H9 (cell line): ENCODE data around the gene TFDP3. TPM values are rescaled to one million over a fixed set of nuclear protein-coding genes. Genes with fewer than 3 reads are reported as not detected.

Experiments
- DNase-seq: peaks from one replicate; pipeline ENCODE4 v3.0.0-alpha.2; 2017
- H2AFZ ChIP-seq: one replicate; pipeline ENCODE4 v1.6.1; 2013; ENCODE audit warnings: mild to moderate bottlenecking, low read length, control low read depth, moderate library complexity
- H2AK5ac ChIP-seq: 2 replicates; pipeline ENCODE4 v1.6.1; 2013; ENCODE audit warnings: low read length, control low read depth, mixed read lengths; ENCODE audit not compliant: insufficient read length
- H2BK120ac ChIP-seq: one replicate; pipeline ENCODE4 v1.6.1; 2013; ENCODE audit warnings: low read depth, mild to moderate bottlenecking, low read length, control low read depth, inconsistent platforms; ENCODE audit not compliant: poor library complexity, severe bottlenecking
- H2BK12ac ChIP-seq: 2 replicates; pipeline ENCODE4 v1.6.1; 2013; ENCODE audit warnings: low read length, control low read depth, mixed read lengths, low read depth; ENCODE audit not compliant: insufficient read length
- H2BK15ac ChIP-seq: 2 replicates; pipeline ENCODE4 v1.6.1; 2013; ENCODE audit warnings: low read depth, low read length, control low read depth
- H2BK20ac ChIP-seq: one replicate; pipeline ENCODE4 v1.6.1; 2013; ENCODE audit warnings: low read depth, mild to moderate bottlenecking, low read length, control low read depth, inconsistent platforms; ENCODE audit not compliant: poor library complexity, severe bottlenecking
- H2BK5ac ChIP-seq: 2 replicates; pipeline ENCODE4 v1.6.1; 2013; ENCODE audit warnings: low read length, control low read depth, mixed read lengths; ENCODE audit not compliant: insufficient read length
- H3K14ac ChIP-seq: 2 replicates; pipeline ENCODE4 v1.6.1; 2013; ENCODE audit warnings: low read length, control low read depth; ENCODE audit not compliant: insufficient read depth
- H3K18ac ChIP-seq: 2 replicates; pipeline ENCODE4 v1.6.1; 2013; ENCODE audit warnings: low read depth, mild to moderate bottlenecking, mixed read lengths, low read length, control low read depth; ENCODE audit not compliant: insufficient read length
- H3K23ac ChIP-seq: 2 replicates; pipeline ENCODE4 v1.6.1; 2013; ENCODE audit warnings: low read length, control low read depth, mixed read lengths, low read depth; ENCODE audit not compliant: insufficient read length
- H3K23me2 ChIP-seq: 2 replicates; pipeline ENCODE4 v1.6.1; 2013; ENCODE audit warnings: low read depth, mild to moderate bottlenecking, mixed read lengths, low read length, control low read depth; ENCODE audit not compliant: insufficient read length, poor library complexity, severe bottlenecking
- H3K27ac ChIP-seq: 2 replicates; pipeline ENCODE4 v1.5.1; 2013; ENCODE audit warnings: low read length, control low read depth, mixed read lengths, low read depth; ENCODE audit not compliant: insufficient read length
- H3K27me3 ChIP-seq: 2 replicates; pipeline ENCODE4 v1.6.1; 2013; ENCODE audit warnings: low read length, control low read depth, inconsistent platforms; ENCODE audit not compliant: insufficient read depth
- H3K4ac ChIP-seq: 2 replicates; pipeline ENCODE4 v1.6.1; 2013; ENCODE audit warnings: low read depth, mild to moderate bottlenecking, control low read depth, inconsistent platforms, low read length, moderate library complexity
- H3K4me1 ChIP-seq: 2 replicates; pipeline ENCODE4 v1.6.1; 2013; ENCODE audit warnings: low read length, control low read depth, inconsistent platforms; ENCODE audit not compliant: insufficient read depth
- H3K4me2 ChIP-seq: 2 replicates; pipeline ENCODE4 v1.6.1; 2013; ENCODE audit warnings: low read length, control low read depth, mixed read lengths; ENCODE audit not compliant: insufficient read length, insufficient read depth
- H3K56ac ChIP-seq: 2 replicates; pipeline ENCODE4 v1.6.1; 2013; ENCODE audit warnings: low read depth, mild to moderate bottlenecking, mixed read lengths, low read length, control low read depth; ENCODE audit not compliant: insufficient read length
- H3K79me1 ChIP-seq: 2 replicates; pipeline ENCODE4 v1.6.1; 2013; ENCODE audit warnings: low read depth, mild to moderate bottlenecking, moderate library complexity, low read length, control low read depth, inconsistent platforms; ENCODE audit not compliant: insufficient read depth, poor library complexity, severe bottlenecking
- H3K79me2 ChIP-seq: 2 replicates; pipeline ENCODE4 v1.6.1; 2013; ENCODE audit warnings: low read length, control low read depth, inconsistent platforms; ENCODE audit not compliant: insufficient read depth
- H3K9ac ChIP-seq: 2 replicates; pipeline ENCODE4 v1.6.1; 2013; ENCODE audit warnings: low read length, control low read depth, mixed read lengths; ENCODE audit not compliant: insufficient read length; ENCODE audit errors: extremely low read depth
- H3K9me3 ChIP-seq: one replicate; pipeline ENCODE4 v1.6.1; 2013; ENCODE audit warnings: low read depth, low read length, inconsistent platforms; ENCODE audit not compliant: control insufficient read depth
- H3T11ph ChIP-seq: one replicate; pipeline ENCODE4 v1.6.1; 2013; ENCODE audit warnings: mild to moderate bottlenecking, low read length, control low read depth, inconsistent platforms
- H4K20me1 ChIP-seq: one replicate; pipeline ENCODE4 v1.6.1; 2013; ENCODE audit not compliant: control insufficient read depth, insufficient read length, insufficient read depth
- H4K5ac ChIP-seq: 2 replicates; pipeline ENCODE4 v1.6.1; 2013; ENCODE audit warnings: low read depth, mild to moderate bottlenecking, mixed read lengths, low read length, control low read depth; ENCODE audit not compliant: insufficient read length
- H4K8ac ChIP-seq: replicated peaks from 2 replicates; pipeline ENCODE4 v1.6.1; 2013; ENCODE audit warnings: low read length, control low read depth, mixed read lengths, low read depth; ENCODE audit not compliant: insufficient read length
- H4K91ac ChIP-seq: 2 replicates; pipeline ENCODE4 v1.6.1; 2013; ENCODE audit warnings: low read depth, mild to moderate bottlenecking, moderate library complexity, mixed read lengths, low read length, control low read depth; ENCODE audit not compliant: insufficient read length
- H3K27ac Mint-ChIP-seq, 3 experiments: 2 replicates in 2 of 3; 3 replicates in 1 of 3; pipeline ENCODE4 v1.8.0; 2020 to 2021; ENCODE audit warnings: mixed read lengths in 3 of 3, mild to moderate bottlenecking in 1 of 3, moderate library complexity in 1 of 3
- H3K27me3 Mint-ChIP-seq: 2 replicates; pipeline ENCODE4 v1.8.0; 2021; ENCODE audit warnings: low read depth, mild to moderate bottlenecking, moderate library complexity, mixed read lengths
- H3K36me3 Mint-ChIP-seq, 3 experiments: 2 replicates in 2 of 3; 3 replicates in 1 of 3; pipeline ENCODE4 v1.8.0; 2020 to 2021; ENCODE audit warnings: low read depth in 3 of 3, mixed read lengths in 3 of 3; ENCODE audit not compliant: insufficient read depth in 1 of 3
- H3K4me1 Mint-ChIP-seq, 2 experiments: 2 replicates each; pipeline ENCODE4 v1.8.0; 2020; ENCODE audit warnings: mixed read lengths in 2 of 2
- H3K4me3 Mint-ChIP-seq, 2 experiments: 2 replicates in 1 of 2; 3 replicates in 1 of 2; pipeline ENCODE4 v1.8.0; 2020 to 2021; ENCODE audit warnings: mild to moderate bottlenecking in 2 of 2, mixed read lengths in 2 of 2, moderate library complexity in 1 of 2
- H3K9me3 Mint-ChIP-seq, 2 experiments: 2 replicates in 1 of 2; 3 replicates in 1 of 2; pipeline ENCODE4 v1.8.0; 2020; ENCODE audit warnings: mild to moderate bottlenecking in 2 of 2, mixed read lengths in 2 of 2, moderate library complexity in 1 of 2
- WGBS: extraction: QIAGEN DNeasy Blood & Tissue Kit; methylation state at CpG from one replicate; pipeline ENCODE4 v1.1.7; 2013; ENCODE audit warnings: missing lambda C conversion rate, low lambda C conversion rate, mixed read lengths; ENCODE audit not compliant: insufficient read length; ENCODE audit errors: extremely low coverage; 5-methylcytosine and 5-hydroxymethylcytosine counted together
- total RNA-seq: library from RNA; stranded (reverse); gene quantifications from 2 replicates; pipeline ENCODE4 v1.2.1, GENCODE V29; 2021
- TF ChIP-seq, protein P1 (sequence below): fragments of 200-600 bp; sonication (generic); conservative IDR thresholded peaks from 3 replicates; pipeline ENCODE4 v1.8.0; 2021; ENCODE audit warnings: antibody characterized with exemption, mild to moderate bottlenecking

TFDP3 gene
- total RNA-seq, 1 experiment from 2014 or later: not detected

DNA sequence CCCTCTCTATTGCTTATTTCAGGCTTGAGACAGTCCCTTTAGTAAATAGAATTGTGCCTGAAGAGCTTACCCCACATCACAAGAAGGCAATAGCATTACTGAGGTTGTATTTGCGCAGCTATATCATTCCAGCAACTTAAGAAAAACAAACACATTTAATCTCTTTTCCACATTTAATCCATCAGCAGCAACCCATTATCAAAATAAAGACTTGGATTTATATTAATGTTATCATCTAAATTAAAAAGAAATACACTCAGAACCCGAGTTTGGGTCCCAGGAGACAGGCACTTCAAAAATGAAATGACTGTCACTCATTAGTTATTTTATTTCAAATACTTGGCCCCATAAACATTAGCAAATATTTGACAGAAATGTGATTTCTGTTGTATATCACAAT is 10.4 kb downstream of the TFDP3 start:
- H3K4me1 ChIP-seq: no peaks in the 10 kb centered on the region
- H4K91ac ChIP-seq: no peak overlapping the region
- H4K5ac ChIP-seq: no peak overlapping the region
- H3K56ac ChIP-seq: no peak overlapping the region
- H2AK5ac ChIP-seq: no peak overlapping the region
- H2BK15ac ChIP-seq: no peak overlapping the region
- H3K23me2 ChIP-seq: no peaks in the 10 kb centered on the region
- DNase-seq: no peak
- H3K4me2 ChIP-seq: no peak overlapping the region
- H3K27me3 Mint-ChIP-seq: no peaks in the 10 kb centered on the region; the same call in 1 of the 2 replicates
- H3K4ac ChIP-seq: no peak overlapping the region
- no peak overlapping the region for H4K8ac ChIP-seq
- no peak overlapping the region for H3K4me3 Mint-ChIP-seq
- no peak overlapping the region for H3K18ac ChIP-seq
- no peak overlapping the region for H3T11ph ChIP-seq
- H2BK5ac ChIP-seq: no peak overlapping the region
- no peak overlapping the region for H3K27ac Mint-ChIP-seq
- H2BK12ac ChIP-seq: no peak overlapping the region
- no peak overlapping the region for H2AFZ ChIP-seq
- no peaks in the 10 kb centered on the region for H3K9me3 ChIP-seq
- no peaks in the 10 kb centered on the region for H3K27me3 ChIP-seq
- no peak overlapping the region for H3K23ac ChIP-seq
- no peaks in the 10 kb centered on the region for H3K9me3 Mint-ChIP-seq
- H3K27ac ChIP-seq: no peak overlapping the region
- no peak overlapping the region for H2BK120ac ChIP-seq
- H3K9ac ChIP-seq: no peak overlapping the region
- no peaks in the 10 kb centered on the region for H3K79me2 ChIP-seq
- peaks cover 4% of the 10 kb centered on the region in 2 experiments; a peak in 3 of 4 replicates for H3K4me1 Mint-ChIP-seq
- no peaks in the 10 kb centered on the region for H3K79me1 ChIP-seq
- H2BK20ac ChIP-seq: no peak overlapping the region
- TF ChIP-seq, protein P1, sequence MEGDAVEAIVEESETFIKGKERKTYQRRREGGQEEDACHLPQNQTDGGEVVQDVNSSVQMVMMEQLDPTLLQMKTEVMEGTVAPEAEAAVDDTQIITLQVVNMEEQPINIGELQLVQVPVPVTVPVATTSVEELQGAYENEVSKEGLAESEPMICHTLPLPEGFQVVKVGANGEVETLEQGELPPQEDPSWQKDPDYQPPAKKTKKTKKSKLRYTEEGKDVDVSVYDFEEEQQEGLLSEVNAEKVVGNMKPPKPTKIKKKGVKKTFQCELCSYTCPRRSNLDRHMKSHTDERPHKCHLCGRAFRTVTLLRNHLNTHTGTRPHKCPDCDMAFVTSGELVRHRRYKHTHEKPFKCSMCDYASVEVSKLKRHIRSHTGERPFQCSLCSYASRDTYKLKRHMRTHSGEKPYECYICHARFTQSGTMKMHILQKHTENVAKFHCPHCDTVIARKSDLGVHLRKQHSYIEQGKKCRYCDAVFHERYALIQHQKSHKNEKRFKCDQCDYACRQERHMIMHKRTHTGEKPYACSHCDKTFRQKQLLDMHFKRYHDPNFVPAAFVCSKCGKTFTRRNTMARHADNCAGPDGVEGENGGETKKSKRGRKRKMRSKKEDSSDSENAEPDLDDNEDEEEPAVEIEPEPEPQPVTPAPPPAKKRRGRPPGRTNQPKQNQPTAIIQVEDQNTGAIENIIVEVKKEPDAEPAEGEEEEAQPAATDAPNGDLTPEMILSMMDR: no peak
- WGBS: no CpG with 5 or more reads among the region's 2 CpGs
- H3K14ac ChIP-seq: no peak overlapping the region
- H3K36me3 Mint-ChIP-seq: no peaks in the 10 kb centered on the region
- no peaks in the 10 kb centered on the region for H4K20me1 ChIP-seq
